Occipital lobe (tissue), 3 donors: ENCODE results near the gene ANAPC1. TPM values are rescaled to one million over a fixed set of nuclear protein-coding genes. Genes with fewer than 3 reads are reported as not detected.
"Not testable (repeated sequence)": the region's sequence is repeated elsewhere in the genome, so short reads cannot be mapped to it uniquely, and the experiment has no call there.

Source experiments
- DNase-seq: peaks from one replicate; lab custom pipeline; 2025; lab: John Stamatoyannopoulos, UW
- small RNA-seq: library from RNA; depleted of rRNA; stranded (forward); fragments of <200 nt; gene quantifications from one replicate; pipeline ENCODE3, GENCODE V24; 2014
- total RNA-seq: library from RNA; depleted of rRNA; stranded (reverse); fragments of >200 nt; gene quantifications from one replicate; pipeline ENCODE4 v1.2.3, GENCODE V29; 2014

ANAPC1 gene
- total RNA-seq, 1 donor from 2014 or later, result 73.9 TPM

- not testable (repeated sequence) for DNase-seq
Measured at GRCh38 chr2:111735838-111736721, 147.9 kb downstream of the ANAPC1 start.

- DNase-seq, result not testable (repeated sequence)
Measured at GRCh38 chr2:111735420-111735819, 148.6 kb downstream of the ANAPC1 start.

- not testable (repeated sequence) for DNase-seq
Measured at GRCh38 chr2:111729812-111730458, 154.1 kb downstream of the ANAPC1 start.

- not testable (repeated sequence) for DNase-seq
Measured at GRCh38 chr2:111727611-111728110, 156.3 kb downstream of the ANAPC1 start.

GRCh38 chr2:111725742-111726141 is 158.3 kb downstream of the ANAPC1 start:
- not testable (repeated sequence) for DNase-seq

- DNase-seq, result not testable (repeated sequence)
Measured at GRCh38 chr2:111719610-111720009, 164.4 kb downstream of the ANAPC1 start.

Small RNA genes within 50 kb of the gene (small RNA-seq; reads per million reads assigned to genes)
- gene MIR4771-2 (not detected), gene RN7SL297P (not detected)

Other genes starting within 250 kb of the ANAPC1 start
- gene MERTK, start 14.4 kb upstream of the ANAPC1 start, total RNA-seq, result 7.2 TPM
- gene TMEM87B, start 171.1 kb upstream of the ANAPC1 start, total RNA-seq, result 15.3 TPM